ENCODE measurements around the gene SLCO2A1.
A peak's percentile ranks its signal among the peaks of the same experiment; 100 is the strongest.
"Not testable (repeated sequence)": the region's sequence is repeated elsewhere in the genome, so short reads cannot be mapped to it uniquely, and the experiment has no call there.

The SLCO2A1 gene

DNA sequence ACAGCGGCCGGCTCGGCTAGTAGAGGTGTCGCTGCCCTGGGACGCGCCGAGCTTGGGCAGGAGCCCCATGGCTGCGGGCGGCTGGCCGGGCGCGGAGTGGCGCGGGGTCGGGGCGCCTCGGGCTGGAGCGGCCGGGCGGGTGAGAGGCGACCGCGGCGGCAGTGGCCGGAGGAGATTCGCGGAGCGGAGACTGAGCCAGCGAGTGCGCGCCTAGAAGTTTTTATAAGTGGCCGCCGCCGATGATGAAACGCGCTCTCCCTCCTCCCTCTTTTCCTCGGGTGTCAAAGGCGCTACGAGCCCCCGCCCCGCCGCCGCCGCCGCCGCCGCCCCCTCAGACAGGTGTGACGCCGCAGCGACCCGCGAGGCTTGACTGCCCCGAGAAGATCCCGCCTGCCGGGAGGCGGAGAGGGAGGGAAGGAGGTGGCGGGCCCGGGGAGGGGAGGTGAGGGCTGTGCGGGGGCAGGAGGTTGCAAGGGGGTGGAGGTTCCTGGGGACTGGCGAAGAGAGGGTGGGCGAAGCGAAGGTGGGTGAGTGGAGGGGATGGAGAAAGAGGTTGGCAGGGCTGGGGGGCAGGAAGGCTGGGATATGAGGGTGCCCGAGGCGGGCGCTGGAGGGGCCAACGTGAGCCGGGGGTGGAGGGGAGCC is at the start of gene SLCO2A1:
TSS of gene SLCO2A1 (minus strand) at position 192 of the 645 bp plus-strand sequence. CDS start at position 69, 123 bp downstream.
- peak; percentile 27 for DNase-seq (ENCODE audit: low spot score)

DNA sequence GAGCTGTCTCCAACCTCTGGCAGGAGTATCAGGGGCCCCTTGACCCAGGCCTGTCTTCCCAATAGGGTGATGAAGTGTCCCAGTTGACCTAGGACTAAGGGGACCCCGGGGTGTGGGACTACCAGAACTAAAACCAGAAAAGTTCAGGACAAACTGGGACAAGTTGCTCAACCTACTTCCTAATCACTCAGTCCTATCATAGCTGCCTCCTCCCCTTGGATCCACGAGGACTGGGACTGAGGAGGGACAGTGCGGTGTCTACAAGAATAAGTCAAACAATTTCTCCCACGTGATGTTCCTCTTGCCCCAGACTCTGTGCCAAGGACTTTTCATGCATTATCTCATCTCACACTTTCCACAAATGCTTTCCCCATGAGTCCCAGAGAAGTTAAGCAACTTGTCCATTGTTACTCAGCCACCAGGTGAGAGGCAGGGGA is 49.4 kb upstream of the SLCO2A1 start:
- no peak for DNase-seq (ENCODE audit: low spot score)

DNA sequence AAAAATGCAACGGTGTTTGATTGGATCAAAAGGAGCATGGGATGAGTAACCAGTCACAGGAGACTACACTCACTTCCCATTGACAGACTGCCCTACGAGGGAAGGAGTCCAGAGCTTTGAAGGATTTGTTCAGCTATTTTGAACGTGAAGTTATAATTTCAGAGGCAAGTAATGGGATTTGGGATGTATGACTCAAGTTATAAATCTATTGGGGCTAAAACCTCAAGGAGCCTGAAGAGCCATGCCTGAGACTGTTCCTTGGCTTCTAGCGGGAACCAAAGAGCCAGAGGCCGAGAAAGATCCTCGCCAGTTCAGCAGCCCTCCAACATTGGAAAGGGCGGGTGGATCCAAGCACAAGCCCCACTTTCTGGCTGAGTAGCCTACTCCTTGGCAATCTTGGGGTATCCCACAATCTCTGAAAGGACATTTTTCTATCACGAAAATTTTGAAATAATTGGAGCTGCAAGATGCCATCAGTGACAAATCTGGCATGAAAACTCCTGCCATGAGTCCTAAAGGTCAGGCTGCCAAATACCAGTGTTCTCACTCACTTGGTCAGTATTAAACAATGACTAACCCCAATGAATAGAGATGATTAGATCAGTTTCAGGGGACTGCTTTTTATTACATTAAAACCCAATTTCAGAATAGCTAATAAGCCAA is 48.6 kb upstream of the SLCO2A1 start:
- no peak for DNase-seq (ENCODE audit: low spot score)

DNA sequence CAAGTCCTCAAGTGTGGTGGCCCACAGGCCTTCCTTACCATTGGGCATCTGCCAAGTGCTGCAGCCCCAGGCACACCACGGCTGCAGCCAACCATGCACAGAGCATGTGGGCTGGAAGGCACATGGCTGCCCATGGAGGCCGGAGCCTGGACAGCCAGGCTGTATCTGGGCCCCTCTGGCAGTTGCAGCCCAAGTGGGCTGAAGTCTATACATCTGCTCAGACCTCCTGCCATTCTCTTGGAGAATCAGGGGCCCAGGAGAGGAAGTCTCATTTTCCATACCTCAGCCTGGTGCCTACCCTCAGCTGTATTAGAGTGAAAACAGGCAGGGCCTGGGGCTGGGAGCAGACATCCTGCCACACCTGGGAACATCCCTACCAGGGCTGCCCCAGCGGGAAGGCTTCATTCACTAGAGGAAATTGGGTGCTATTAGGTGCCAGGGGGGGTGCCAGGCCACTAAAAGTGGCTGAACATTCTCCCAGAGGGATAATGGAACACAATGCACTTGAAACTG is 48.0 kb upstream of the SLCO2A1 start:
- no peak for DNase-seq (ENCODE audit: low spot score)

DNA sequence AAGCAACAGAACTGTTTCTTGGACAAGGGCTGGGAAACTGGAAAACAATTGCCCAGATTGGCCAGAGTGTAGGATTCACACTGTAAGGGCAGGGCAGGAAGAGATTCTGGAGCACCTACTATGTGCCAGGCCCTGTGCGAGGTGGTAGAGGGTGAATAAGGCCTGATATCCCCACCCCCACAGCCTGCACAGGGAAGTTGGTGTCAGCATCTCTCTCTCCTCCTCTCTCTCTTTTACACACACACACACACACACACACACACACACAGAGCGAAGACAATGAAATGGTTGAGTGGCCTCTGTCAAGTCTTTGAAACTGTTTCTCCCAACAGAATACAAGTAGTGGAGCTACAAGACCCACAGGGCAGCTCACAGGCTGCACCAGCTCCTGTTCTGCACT is 47.1 kb upstream of the SLCO2A1 start:
- no peak for DNase-seq (ENCODE audit: low spot score)

DNA sequence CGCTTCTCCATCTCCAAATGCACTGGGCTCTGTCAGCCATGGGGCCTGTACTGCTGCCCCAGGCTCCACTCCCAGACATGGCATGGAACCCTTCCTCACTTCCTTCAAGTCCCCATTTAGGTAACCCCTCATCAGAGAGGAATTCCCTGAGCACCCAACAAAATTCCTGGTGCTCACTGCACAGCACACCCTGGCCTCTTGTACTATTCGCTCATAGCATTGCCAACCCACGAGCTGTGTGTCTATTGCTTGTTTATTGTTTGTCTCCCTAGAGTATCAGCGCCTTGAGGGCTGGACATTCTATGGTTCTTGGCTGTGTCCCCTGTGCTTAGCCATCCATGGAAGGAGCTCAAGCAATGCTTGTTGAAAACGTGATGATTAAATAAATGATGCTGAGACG is 46.1 kb upstream of the SLCO2A1 start:
- no peak for DNase-seq (ENCODE audit: low spot score)

DNA sequence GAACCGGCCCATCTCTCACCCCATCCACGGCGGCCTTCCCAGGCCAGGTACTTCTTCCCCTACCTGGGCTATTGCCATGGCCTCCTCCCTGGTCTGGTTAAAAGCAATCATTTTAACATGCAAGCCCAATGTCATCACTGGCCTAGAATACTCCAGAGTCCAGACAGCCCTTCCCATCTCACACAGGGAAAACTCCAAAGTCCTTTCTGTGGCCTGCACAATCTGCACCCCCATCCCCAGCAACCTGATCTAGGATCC is 45.8 kb upstream of the SLCO2A1 start:
- no peak for DNase-seq (ENCODE audit: low spot score)

DNA sequence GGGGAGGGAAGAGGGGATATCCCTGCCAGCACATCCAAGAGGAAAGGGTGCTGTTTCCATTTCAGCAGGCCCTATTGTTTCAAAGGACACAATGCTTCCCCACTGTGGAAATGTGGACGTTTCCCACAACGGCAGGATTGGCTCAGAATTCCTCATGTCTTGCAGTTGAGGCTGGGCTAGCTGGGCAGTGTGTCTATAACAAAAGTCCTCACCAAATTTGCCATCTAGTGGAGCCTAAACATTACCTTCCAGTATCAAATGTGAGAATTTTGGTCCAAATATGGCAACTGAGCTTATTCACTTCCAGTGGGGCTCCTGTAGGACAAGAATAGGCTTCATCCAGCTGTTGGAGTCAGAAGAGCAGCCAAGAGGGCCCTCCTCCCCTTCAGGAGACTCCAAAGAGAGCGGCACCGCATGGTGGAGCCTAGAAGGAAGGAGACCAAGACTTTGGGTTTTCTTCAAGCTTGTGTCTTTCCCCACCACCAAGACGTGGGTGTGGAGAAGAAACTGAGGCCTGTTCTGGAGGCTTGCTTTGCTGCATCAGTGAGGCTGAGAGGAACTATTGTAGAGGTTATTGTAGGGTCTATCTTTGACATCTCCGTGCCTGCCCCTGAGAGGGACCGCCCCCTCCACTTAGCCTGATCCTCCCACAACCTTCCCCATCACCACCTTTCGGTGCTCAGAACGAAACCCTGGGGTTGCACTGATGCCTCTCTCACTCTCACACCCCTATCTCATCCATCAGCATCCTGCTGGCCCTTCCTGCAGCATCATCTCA is 45.3 kb upstream of the SLCO2A1 start:
- DNase-seq (ENCODE audit: low spot score) = no peak

DNA sequence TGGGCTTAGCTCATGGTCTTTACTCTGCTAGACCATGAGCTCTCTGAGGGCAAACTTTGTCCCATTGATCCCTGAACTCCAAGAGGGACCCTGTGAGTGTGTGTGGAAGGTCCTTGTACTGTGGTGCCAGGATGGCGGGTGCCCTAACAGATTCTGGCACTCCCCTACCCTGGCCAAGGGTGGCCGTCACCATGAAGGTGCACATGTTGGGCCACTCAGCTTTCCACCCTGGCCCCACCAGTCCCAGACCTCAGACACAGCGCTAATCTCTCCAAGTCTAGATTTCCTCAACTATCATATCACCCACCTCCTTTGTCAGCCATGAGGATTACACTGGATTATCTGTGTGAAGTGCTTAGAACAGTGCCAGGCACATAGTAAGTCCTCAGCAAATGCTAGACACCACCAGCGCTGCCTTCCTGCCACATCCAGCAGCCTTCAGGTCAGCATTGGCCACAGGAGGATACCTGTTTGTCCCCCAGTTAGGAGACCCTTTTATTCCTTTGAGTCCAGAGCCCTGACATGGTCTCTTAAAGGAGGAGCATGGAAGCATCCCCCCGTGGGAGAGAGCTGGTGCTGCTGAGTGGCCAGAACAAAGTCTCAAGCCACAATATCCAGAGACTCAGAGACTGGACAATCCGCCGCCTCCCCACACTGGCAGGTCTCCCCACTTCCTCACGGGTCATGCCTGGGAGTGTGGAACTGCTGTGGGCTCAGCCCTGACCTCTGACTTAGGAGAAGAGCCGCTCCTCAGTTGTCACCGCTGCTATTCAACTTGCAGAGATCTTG is 44.5 kb upstream of the SLCO2A1 start:
- no peak for DNase-seq (ENCODE audit: low spot score)

DNA sequence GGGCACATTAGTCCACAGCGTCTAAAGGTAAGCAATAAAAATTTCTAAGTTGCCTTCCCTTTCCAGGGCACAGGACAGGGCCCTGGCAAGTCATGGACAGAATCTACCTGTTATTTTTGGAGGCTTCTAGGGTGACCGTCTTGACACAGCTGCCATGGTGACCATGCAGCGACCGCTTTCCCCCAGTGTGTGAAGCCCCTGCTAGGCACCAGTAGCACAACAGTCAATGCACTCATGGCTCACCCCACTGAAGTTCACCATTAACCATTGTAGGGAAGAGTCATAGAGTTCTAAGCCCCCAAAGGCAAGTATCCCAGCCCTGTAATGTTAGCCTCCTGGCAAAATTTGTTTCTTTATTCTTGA is 43.8 kb upstream of the SLCO2A1 start:
- no peak for DNase-seq (ENCODE audit: low spot score)

DNA sequence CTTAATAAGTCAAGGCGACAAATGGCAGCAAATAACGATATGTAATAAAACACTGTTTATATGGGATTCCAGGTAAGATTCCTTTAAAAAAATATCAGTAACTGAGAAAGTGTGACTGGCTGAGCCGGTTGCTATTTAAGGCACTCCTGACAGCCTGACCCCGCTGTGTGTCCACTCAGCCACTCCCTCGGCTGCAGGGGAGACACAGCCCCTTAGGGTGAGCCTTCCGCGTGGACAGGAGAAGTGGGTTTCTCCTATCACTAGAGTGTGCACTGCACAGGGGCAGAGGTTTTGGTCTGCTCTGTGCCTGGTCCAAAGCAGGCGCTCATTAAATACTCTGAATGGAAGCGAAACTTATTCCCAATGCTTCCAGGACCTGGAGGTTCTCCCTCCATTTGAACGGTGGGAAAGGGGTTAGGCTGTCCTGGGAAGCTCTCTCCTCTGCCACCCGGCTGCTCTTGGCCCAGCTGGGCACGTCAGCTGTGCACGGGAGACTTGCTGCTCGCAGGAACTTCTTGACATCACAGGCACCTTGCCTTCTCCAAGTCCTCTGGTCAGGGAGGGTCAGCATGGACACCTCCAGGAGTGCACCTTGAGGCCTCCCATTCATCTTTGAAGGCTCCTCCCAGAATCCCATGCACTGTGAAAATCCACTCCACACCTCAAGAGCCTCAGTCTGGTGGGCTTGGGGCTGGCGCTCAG is 43.3 kb upstream of the SLCO2A1 start:
- no peak for DNase-seq (ENCODE audit: low spot score)

DNA sequence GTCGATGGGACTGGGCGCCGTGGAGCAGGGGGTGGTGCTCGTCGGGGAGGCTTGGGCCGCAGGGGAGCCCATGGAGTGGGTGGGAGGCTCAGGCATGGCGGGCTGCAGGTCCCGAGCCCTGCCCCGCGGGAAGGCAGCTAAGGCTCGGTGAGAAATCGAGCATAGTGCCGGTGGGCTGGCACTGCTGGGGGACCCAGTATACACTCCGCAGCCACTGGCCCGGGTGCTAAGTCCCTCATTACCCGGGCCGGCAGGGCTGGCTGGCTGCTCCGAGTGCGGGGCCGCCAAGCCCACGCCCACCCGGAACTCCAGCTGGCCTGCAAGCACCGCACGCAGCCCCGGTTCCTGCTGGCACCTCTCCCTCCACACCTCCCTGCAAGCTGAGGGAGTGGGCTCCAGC is 40.6 kb upstream of the SLCO2A1 start:
- DNase-seq (ENCODE audit: low spot score) = not testable (repeated sequence)

DNA sequence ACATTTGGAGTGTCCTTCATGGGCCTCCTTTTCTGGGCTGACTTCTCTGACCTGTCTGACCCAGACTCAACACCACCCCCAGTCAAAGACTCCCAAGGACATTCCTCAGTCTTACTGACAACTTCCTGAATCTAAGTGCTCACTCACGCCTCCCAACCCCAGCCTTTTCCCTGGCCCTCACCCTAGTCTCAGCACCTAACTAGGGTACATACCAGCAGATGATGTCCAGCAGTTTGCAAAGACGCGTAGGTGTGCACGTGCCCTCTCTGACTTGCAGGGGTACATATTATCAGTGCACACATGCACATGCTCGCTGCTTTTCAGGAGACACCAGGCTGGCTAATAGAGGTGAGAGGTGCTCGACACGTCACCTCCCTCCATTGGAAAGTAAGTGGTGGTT is 38.7 kb upstream of the SLCO2A1 start:
- DNase-seq (ENCODE audit: low spot score) = no peak

DNA sequence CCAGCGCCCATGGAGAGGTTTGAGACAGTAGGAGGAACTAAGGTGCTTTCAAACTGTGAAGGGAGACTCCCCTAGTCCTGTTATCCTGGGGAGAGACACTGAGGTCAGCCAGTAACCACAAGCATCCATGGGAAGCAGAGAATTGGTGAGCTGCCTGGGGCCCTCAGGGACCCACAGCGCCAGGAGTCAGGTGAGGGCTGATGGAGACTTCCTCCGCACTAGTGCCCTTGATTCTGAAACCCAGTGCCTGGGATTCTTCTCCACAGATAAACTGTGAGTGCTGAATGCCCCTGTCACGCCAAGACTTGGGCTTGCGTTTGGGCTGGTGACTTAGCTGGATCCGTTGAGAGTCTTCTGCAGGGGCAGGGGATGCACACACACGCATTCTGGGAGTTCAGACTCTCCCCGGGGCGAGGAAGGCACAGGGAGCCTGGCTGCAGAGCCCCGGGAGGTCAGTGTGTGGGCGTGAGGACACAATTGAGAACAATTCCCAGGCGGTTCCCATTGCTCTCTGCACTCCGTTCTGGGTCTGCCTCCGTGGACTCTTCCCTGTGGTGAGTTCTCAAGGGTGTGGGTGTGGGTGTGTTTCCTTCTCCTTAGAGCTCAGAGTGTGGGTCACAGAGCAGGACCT is 37.9 kb upstream of the SLCO2A1 start:
- no peak for DNase-seq (ENCODE audit: low spot score)

DNA sequence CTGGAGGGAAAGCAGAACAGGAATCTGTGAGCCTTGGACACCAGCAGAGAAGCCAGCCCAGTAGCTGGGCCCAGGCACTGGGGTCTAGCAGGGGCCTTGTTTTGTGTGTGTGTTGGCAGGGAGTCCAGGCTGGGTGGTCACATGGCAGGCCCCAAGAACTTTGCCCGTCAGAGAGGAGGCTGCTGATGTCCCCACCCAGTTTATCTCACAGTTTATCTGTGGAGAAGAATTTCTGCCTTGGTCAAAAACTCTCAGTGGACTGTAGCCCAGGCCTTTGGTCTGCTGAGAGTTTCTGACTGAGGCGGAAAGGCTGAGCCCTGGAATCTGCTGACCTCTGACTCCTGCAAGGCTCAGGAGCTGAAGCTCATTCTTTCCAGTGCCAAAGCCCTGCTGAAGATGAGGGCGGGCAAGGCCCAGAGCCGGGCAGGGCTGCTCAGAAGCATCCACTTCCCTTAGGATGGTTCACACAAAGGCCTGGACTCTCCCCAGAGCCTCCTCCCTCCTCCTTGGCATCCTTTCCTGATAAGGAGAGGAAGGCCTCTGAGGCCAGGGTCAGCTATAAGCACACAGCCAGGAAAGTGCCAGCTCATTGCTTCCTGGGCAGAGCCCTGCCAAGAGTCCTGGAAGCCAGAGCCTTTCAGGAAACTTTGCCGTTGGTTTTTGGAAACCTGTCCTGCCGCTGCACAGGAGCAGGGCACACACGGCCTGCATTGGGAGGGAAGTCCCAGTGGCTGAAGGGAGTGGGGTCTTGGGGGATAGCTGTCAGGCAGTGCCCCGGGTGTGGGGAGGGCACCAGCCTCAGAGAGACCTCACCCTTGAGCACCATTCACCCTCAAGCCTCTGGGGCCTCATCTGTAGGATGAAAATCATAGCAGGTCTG is 37.2 kb upstream of the SLCO2A1 start:
- DNase-seq (ENCODE audit: low spot score) = no peak

DNA sequence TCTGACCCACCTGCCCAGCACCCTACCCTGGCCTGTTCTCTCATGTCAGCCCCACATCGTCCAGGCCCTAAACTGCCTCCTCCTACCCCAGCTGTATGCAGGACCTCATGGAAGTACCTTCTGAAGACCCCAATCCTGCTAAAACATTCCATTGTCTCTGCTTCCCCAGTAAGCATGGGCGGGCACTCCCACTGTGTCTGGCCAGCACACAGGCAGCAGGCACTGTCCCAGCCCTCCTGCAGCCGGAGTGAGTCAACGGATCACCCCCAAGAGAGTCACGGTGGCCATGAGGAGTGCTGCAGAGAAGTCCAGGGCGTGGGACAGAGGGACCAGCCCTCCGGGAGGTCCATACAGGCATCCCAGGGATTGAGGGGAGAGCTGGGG is 36.4 kb upstream of the SLCO2A1 start:
- DNase-seq (ENCODE audit: low spot score) = no peak

DNA sequence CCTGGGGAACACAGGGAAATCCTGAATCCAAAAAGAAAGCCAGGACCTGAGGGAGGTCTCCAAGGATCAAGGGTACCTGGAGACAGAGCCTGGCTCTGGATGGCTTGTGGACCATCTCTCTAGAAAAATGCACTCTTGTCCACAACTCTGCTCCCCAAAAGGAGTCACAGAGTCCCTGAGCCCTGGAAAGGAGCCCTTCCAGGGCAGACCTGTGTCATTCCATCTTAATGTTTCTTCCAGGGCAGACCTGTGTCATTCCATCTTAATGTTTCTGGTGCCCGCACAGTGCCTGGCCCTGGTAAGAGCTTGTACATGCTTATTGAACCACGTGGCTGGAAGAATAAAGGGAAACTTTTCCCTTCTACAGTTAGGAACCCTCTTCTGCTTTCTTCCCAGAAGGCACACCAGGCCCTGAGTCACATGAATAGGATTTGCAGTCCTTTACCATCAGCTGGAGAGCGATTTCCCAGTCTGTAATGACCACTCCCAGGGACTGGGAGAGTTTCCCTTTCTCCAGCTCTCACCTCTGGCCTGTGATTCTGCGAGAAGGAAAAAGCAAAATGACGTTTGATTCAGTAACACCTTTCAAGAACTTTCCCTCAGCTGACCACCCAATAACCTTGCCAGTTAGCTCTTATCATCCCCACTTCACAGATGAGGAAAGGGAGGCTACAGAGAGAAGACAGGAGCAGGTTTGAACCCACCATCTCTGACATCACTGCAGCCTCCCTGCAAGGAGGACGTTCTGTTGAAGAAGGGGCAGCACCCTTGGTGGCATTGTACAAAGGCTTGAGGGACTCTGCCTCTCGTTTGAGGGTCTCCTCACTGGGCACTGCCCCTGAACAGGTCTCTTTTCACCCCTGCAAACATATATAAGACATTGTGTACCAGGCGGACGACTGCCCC is 35.8 kb upstream of the SLCO2A1 start:
- no peak for DNase-seq (ENCODE audit: low spot score)

DNA sequence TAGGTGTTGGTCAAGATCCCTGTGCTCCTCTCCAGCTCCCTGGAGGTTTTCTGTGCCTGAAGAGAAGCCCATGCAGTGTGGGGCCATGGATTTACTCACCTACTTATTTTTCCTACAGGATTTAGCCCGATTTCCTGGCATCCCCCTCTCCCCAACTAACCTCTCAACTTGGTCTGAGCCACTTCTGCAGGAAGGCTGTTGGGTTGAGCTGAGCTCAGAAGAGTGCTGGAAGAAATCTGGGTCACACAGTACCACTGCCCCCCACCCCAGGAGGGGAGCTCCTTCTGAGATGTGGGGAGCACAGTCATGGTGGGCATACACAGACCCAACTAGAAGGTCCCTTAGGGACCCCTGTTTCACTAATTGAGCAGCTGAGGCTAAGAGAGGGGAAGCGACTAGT is 34.4 kb upstream of the SLCO2A1 start:
- DNase-seq (ENCODE audit: low spot score) = no peak

DNA sequence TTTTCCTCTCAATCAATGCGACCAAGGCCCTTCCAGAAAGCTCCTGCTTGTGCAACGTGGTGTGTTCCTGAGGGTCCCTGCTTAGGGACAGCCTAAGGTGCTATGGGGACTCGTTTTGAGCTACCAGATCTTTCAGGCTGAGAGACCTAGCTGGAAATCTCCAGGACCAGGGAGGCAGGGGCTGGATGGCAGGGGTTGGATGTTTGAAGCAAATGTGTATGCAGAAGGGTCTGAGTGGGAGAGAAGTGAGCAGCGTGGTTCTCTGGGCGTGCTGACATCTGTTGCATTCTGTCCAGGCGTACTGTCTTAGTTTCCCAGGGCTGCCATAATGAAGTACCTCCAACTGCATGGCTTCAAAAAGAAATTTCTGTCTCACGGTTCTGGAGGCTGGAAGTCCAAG is 31.7 kb upstream of the SLCO2A1 start:
- DNase-seq (ENCODE audit: low spot score) = no peak

Data from LoVo (cell line).